ENCODE measurements around the gene CCDC187. TPM values are rescaled to one million over a fixed set of nuclear protein-coding genes. Genes with fewer than 3 reads are reported as not detected.

Gene CCDC187
- total and polyA plus RNA-seq, 10 donors, result 0.03 to 0.20 (median 0.11) TPM; not detected in 2

GRCh38 chr9:136203408-136204144 is 100.3 kb downstream of the CCDC187 start:
- Histone ChIP-seq H3K4me3 (no peak overlapping the region), H3K9me3 (no peaks in the 10 kb centered on the region), H3K4me1 (peaks cover 0 to 46% (median 24%) of the 10 kb centered on the region in 6 donors), H3K36me3 (peaks cover 0 to 27% (median 6%) of the 10 kb centered on the region in 6 donors), H3K27ac (no peak overlapping the region), H3K27me3 (replicated peaks in 1 of 7) (peaks cover 13 to 73% (median 69%) of the 10 kb centered on the region in 7 donors)
- 17 to 39% (median 23%) methylated on average over 12 to 33 of the region's 33 CpGs for WGBS, 5 donors
- intact Hi-C loops (cut with DNase I; ENCODE audit: low total_unique reads), result no loop called here
- TF ChIP-seq POLR2A (IDR thresholded peaks at IDR 0.05) (no peak), POLR2AphosphoS5 (IDR thresholded peaks at IDR 0.05) (no peak), CTCF (IDR thresholded peaks at IDR 0.05 in 8 of 11, conservative IDR thresholded peaks at IDR 0.05 in 3 of 11) (no peak)
- DNase-seq, result no peak

- H3K4me1 ChIP-seq, result peaks cover 0 to 54% (median 30%) of the 10 kb centered on the region in 6 donors
- no peak for DNase-seq
- intact Hi-C loops (cut with DNase I; ENCODE audit: low total_unique reads), result no loop called here
- 6 to 20% (median 15%) methylated on average over 45 to 99 of the region's 99 CpGs for WGBS, 5 donors
- H3K27ac ChIP-seq, result no peak overlapping the region
- no peak for TF ChIP-seq CTCF (IDR thresholded peaks at IDR 0.05 in 8 of 11, conservative IDR thresholded peaks at IDR 0.05 in 3 of 11)
- TF ChIP-seq POLR2A (IDR thresholded peaks at IDR 0.05), result no peak
- no peak for TF ChIP-seq POLR2AphosphoS5 (IDR thresholded peaks at IDR 0.05)
- no peak overlapping the region for H3K4me3 ChIP-seq
- H3K36me3 ChIP-seq, result peaks cover 0 to 20% (median 3%) of the 10 kb centered on the region in 6 donors
- no peaks in the 10 kb centered on the region for H3K9me3 ChIP-seq
- peaks cover 13 to 81% (median 78%) of the 10 kb centered on the region in 7 donors for H3K27me3 ChIP-seq (replicated peaks in 1 of 7)
Measured at GRCh38 chr9:136202454-136203407, 101.2 kb downstream of the CCDC187 start.

GRCh38 chr9:136201609-136202453 is 102.1 kb downstream of the CCDC187 start:
- intact Hi-C loops (cut with DNase I; ENCODE audit: low total_unique reads), result no loop called here
- WGBS, 5 donors, result 9 to 12% (median 11%) methylated on average over 10 to 85 of the region's 85 CpGs
- DNase-seq, result no peak
- peaks cover 0 to 13% (median 3%) of the 10 kb centered on the region in 6 donors for H3K36me3 ChIP-seq
- H3K4me3 ChIP-seq, result no peak overlapping the region
- H3K9me3 ChIP-seq, result no peaks in the 10 kb centered on the region
- H3K27me3 ChIP-seq (replicated peaks in 1 of 7), result peaks cover 13 to 90% (median 87%) of the 10 kb centered on the region in 7 donors
- no peak for TF ChIP-seq CTCF (IDR thresholded peaks at IDR 0.05 in 8 of 11, conservative IDR thresholded peaks at IDR 0.05 in 3 of 11)
- TF ChIP-seq POLR2A (IDR thresholded peaks at IDR 0.05), result no peak
- TF ChIP-seq POLR2AphosphoS5 (IDR thresholded peaks at IDR 0.05), result no peak
- peaks cover 0 to 63% (median 31%) of the 10 kb centered on the region in 6 donors for H3K4me1 ChIP-seq
- H3K27ac ChIP-seq, result no peak overlapping the region

Data from spleen (tissue), 11 donors.